Spinal cord (tissue), 10 donors: ENCODE data around the gene ZNF292. TPM values are rescaled to one million over a fixed set of nuclear protein-coding genes. Genes with fewer than 3 reads are reported as not detected.

Source experiments
- DNase-seq, 6 donors: peaks; one replicate each; pipeline versions ENCODE4 v3.0.0 to v3.0.0-alpha.2; 2013 to 2015; ENCODE audit warnings: low spot score in 6 of 6, low read depth in 4 of 6
- H3K27ac ChIP-seq: one replicate; pipeline ENCODE4 v1.5.1; 2013; ENCODE audit warnings: low read depth, low read length, control low read depth
- H3K27me3 ChIP-seq: one replicate; pipeline ENCODE4 v1.6.1; 2013; ENCODE audit warnings: low read length; ENCODE audit not compliant: control insufficient read depth, insufficient read depth
- H3K36me3 ChIP-seq: one replicate; pipeline ENCODE4 v1.6.1; 2013; ENCODE audit warnings: low read length; ENCODE audit not compliant: control insufficient read depth, insufficient read depth
- H3K4me1 ChIP-seq: one replicate; pipeline ENCODE4 v1.6.1; 2013; ENCODE audit warnings: low read length; ENCODE audit not compliant: control insufficient read depth, insufficient read depth
- H3K4me3 ChIP-seq: one replicate; pipeline ENCODE4 v1.5.1; 2013; ENCODE audit warnings: low read depth, low read length, control low read depth
- H3K9me3 ChIP-seq: one replicate; pipeline ENCODE4 v1.6.1; 2013; ENCODE audit warnings: low read length; ENCODE audit not compliant: control insufficient read depth, insufficient read depth
- WGBS: methylation state at CpG from one replicate; pipeline ENCODE4 v1.1.5; 2013; ENCODE audit warnings: missing lambda C conversion rate; ENCODE audit not compliant: insufficient coverage; 5-methylcytosine and 5-hydroxymethylcytosine counted together
- polyA plus RNA-seq, 2 donors: library from polyadenylated mRNA; unstranded; fragments of 120-200 nt; gene quantifications; one replicate each; pipeline ENCODE4 v1.2.1, GENCODE V29; 2013; ENCODE audit not compliant: insufficient read length in 2 of 2
- total RNA-seq, 2 donors: library from RNA; depleted of rRNA in 1 of 2; stranded (reverse); fragments of 120-200 nt in 1 of 2; fragments of >200 nt in 1 of 2; gene quantifications; one replicate each; pipeline versions ENCODE4 v1.2.3 to v1.2.4, GENCODE V29; 2013 to 2014
- donor health status: healthy.

ZNF292 gene
- total and polyA plus RNA-seq, 4 donors: 24.6 to 81.5 (median 43.8) TPM

DNA sequence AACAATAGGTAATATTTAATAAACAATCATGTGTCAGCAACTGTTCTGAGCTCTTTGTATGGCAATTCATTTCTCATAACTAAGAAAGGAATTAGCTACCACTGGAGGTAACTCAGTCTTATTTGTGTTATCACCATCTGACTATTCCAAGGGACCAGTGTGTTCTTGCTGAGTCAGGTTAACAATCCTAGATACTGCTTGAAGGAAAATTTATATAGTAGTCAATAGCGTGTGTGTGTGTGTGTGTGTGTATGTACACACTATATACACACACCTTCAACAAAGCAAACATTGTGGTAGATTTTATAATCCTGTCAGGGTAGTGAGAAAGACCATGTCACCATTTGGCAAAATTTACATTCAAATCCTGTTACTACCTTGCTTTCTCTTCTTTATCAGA lies 121.3 kb downstream of the ZNF292 start:
- H3K27me3 ChIP-seq: no peaks in the 10 kb centered on the region
- no peaks in the 10 kb centered on the region for H3K36me3 ChIP-seq
- no peaks in the 10 kb centered on the region for H3K4me1 ChIP-seq
- DNase-seq: no peak
- no CpG with 5 or more reads among the region's 1 CpG for WGBS
- H3K4me3 ChIP-seq: no peak overlapping the region
- no peaks in the 10 kb centered on the region for H3K9me3 ChIP-seq
- H3K27ac ChIP-seq: no peak overlapping the region

- peak in 2 of 6 donors; percentile 41 to 72 for DNase-seq
- no peak overlapping the region for H3K27ac ChIP-seq
- no peaks in the 10 kb centered on the region for H3K27me3 ChIP-seq
- no peaks in the 10 kb centered on the region for H3K36me3 ChIP-seq
- H3K4me3 ChIP-seq: no peak overlapping the region
- H3K9me3 ChIP-seq: no peaks in the 10 kb centered on the region
- H3K4me1 ChIP-seq: no peaks in the 10 kb centered on the region
Measured at GRCh38 chr6:87277123-87277522, 121.8 kb downstream of the ZNF292 start.

- Histone ChIP-seq H3K9me3 (no peaks in the 10 kb centered on the region), H3K36me3 (no peaks in the 10 kb centered on the region), H3K4me3 (no peak overlapping the region), H3K4me1 (no peaks in the 10 kb centered on the region), H3K27ac (no peak overlapping the region), H3K27me3 (no peaks in the 10 kb centered on the region)
- WGBS: 60% methylated on average over 1 of the region's 2 CpGs
- DNase-seq: no peak
Measured at GRCh38 chr6:87279196-87279595, 123.8 kb downstream of the ZNF292 start.

- H3K27ac ChIP-seq: no peak overlapping the region
- WGBS: 36% methylated on average over 1 of the region's 1 CpG
- no peak for DNase-seq
Measured at GRCh38 chr6:87281426-87281825, 126.1 kb downstream of the ZNF292 start.

GRCh38 chr6:87282743-87283142 lies 127.4 kb downstream of the ZNF292 start:
- H3K4me3 ChIP-seq: no peak overlapping the region
- H3K4me1 ChIP-seq: no peaks in the 10 kb centered on the region
- no CpG with 5 or more reads among the region's 1 CpG for WGBS
- no peak for DNase-seq
- H3K27me3 ChIP-seq: no peaks in the 10 kb centered on the region
- H3K36me3 ChIP-seq: no peaks in the 10 kb centered on the region
- no peak overlapping the region for H3K27ac ChIP-seq
- H3K9me3 ChIP-seq: no peaks in the 10 kb centered on the region

More at GRCh38 chr6:87281426-87281825, 126.1 kb downstream of the ZNF292 start:
- Histone ChIP-seq H3K9me3 (no peaks in the 10 kb centered on the region), H3K4me1 (no peaks in the 10 kb centered on the region), H3K36me3 (no peaks in the 10 kb centered on the region), H3K27me3 (no peaks in the 10 kb centered on the region), H3K4me3 (no peak overlapping the region)

- no peak overlapping the region for H3K27ac ChIP-seq
- no peaks in the 10 kb centered on the region for H3K4me1 ChIP-seq
- H3K9me3 ChIP-seq: no peaks in the 10 kb centered on the region
Measured at GRCh38 chr6:87283461-87283860, 128.1 kb downstream of the ZNF292 start.

DNA sequence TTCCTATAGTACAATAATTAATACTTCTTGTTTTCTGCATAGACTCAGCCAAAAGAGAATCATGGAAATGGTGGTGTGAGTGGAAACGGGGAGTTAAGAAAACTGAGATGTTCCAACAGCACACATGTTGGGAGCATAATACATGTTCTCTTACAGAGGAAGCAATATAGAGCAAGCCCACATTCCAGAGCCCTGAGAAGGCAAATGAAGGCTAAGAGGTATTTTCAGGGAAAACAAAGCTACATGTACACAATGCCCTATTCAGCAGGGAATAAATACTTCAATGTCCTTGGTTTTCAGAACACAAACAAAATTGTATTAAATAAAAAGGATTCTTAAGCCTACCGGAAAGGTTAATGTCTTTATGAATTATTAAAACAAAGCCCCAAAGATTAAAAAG lies 131.9 kb downstream of the ZNF292 start:
- no peak for DNase-seq
- H3K27ac ChIP-seq: no peak overlapping the region
- no peaks in the 10 kb centered on the region for H3K27me3 ChIP-seq
- H3K4me3 ChIP-seq: no peak overlapping the region
- no CpG with 5 or more reads among the region's 2 CpGs for WGBS
- H3K9me3 ChIP-seq: no peaks in the 10 kb centered on the region
- no peaks in the 10 kb centered on the region for H3K36me3 ChIP-seq
- H3K4me1 ChIP-seq: no peaks in the 10 kb centered on the region

More at GRCh38 chr6:87283461-87283860, 128.1 kb downstream of the ZNF292 start:
- DNase-seq: no peak
- 64% methylated on average over 2 of the region's 3 CpGs for WGBS
- Histone ChIP-seq H3K27me3 (no peaks in the 10 kb centered on the region), H3K4me3 (no peak overlapping the region), H3K36me3 (no peaks in the 10 kb centered on the region)

GRCh38 chr6:87289571-87289970 lies 134.2 kb downstream of the ZNF292 start:
- no peak for DNase-seq
- no peak overlapping the region for H3K27ac ChIP-seq
- H3K36me3 ChIP-seq: no peaks in the 10 kb centered on the region
- no peaks in the 10 kb centered on the region for H3K4me1 ChIP-seq
- no peaks in the 10 kb centered on the region for H3K9me3 ChIP-seq
- H3K4me3 ChIP-seq: no peak overlapping the region
- 97% methylated on average over 3 of the region's 3 CpGs for WGBS
- H3K27me3 ChIP-seq: no peaks in the 10 kb centered on the region

DNA sequence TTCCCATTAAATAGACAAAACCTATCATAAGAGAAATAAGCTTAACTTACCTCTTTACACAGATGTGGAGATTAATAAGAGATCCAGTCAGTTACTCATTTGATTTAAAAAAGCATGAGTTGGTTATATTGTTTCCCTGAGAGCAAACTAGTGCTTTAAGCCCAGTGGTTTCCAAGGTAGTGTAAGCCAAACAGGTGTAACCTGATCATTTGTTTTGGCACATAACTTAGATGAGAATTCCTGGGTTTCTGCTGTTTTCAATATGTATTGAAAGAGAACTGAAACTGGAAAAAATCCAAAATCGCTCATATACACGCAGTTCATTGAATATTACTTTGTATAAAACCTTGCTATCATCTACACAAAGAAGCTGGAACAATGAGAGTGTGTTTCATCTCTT lies 136.5 kb downstream of the ZNF292 start:
- WGBS: no CpG with 5 or more reads among the region's 2 CpGs
- Histone ChIP-seq H3K27ac (no peak overlapping the region), H3K36me3 (no peaks in the 10 kb centered on the region), H3K9me3 (no peaks in the 10 kb centered on the region), H3K27me3 (no peaks in the 10 kb centered on the region), H3K4me3 (no peak overlapping the region), H3K4me1 (no peaks in the 10 kb centered on the region)
- no peak for DNase-seq

- no peak for DNase-seq
- H3K36me3 ChIP-seq: no peaks in the 10 kb centered on the region
- WGBS: 90% methylated on average over 3 of the region's 4 CpGs
- H3K27ac ChIP-seq: no peak overlapping the region
- no peaks in the 10 kb centered on the region for H3K9me3 ChIP-seq
- H3K27me3 ChIP-seq: no peaks in the 10 kb centered on the region
- no peaks in the 10 kb centered on the region for H3K4me1 ChIP-seq
- no peak overlapping the region for H3K4me3 ChIP-seq
Measured at GRCh38 chr6:87293526-87293925, 138.2 kb downstream of the ZNF292 start.
